ENCODE measurements around the gene PDE6A. TPM values are rescaled to one million over a fixed set of nuclear protein-coding genes. Genes with fewer than 3 reads are reported as not detected.
"Not testable (repeated sequence)": the region's sequence is repeated elsewhere in the genome, so short reads cannot be mapped to it uniquely, and the experiment has no call there.

PDE6A gene
- total RNA-seq, 1 experiment from 2014 or later = 2.6 TPM

DNA sequence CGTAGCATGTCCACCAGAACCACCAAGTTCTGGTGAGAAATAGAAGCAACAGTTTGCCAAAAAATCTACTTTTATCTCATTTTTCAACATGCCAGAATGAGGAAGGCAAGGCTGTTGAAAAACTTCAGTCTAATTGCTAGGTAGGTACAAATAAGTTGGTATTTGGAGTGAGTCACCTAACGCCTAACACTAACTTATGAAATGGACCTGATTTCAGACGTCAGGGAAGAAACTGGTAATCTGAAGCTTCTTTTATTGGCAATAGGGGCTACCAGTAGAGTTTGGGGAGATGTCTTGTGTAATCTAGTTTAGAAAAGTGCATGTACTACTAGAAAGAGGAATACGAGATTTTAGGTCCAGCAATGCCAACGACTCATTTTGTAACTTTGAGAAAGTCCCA is 4.4 kb upstream of the PDE6A start:
- Mint-ChIP-seq H3K27ac (ENCODE audit: unreplicated experiment) (no peak overlapping the region), H3K36me3 (ENCODE audit: insufficient read depth, unreplicated experiment) (no peaks in the 10 kb centered on the region), H3K27me3 (ENCODE audit: insufficient read depth, unreplicated experiment) (no peaks in the 10 kb centered on the region), H3K4me3 (ENCODE audit: unreplicated experiment) (no peak overlapping the region), H3K4me1 (ENCODE audit: low read depth, unreplicated experiment) (peaks cover 29% of the 10 kb centered on the region), H3K9me3 (ENCODE audit: unreplicated experiment) (no peaks in the 10 kb centered on the region)
- no peak for DNase-seq
- no peaks in the 10 kb centered on the region for H3K36me3 ChIP-seq (ENCODE audit: control insufficient read depth, insufficient read depth, low read length)
- intact Hi-C loops (cut with micrococcal nuclease; ENCODE audit: unreplicated experiment) = no loop called here
- no TSS peak for BruUV-seq (replicated peaks)
- no peak overlapping the region for H3K4me3 ChIP-seq (ENCODE audit: low read depth, low read length)
- TF ChIP-seq, protein P1, sequence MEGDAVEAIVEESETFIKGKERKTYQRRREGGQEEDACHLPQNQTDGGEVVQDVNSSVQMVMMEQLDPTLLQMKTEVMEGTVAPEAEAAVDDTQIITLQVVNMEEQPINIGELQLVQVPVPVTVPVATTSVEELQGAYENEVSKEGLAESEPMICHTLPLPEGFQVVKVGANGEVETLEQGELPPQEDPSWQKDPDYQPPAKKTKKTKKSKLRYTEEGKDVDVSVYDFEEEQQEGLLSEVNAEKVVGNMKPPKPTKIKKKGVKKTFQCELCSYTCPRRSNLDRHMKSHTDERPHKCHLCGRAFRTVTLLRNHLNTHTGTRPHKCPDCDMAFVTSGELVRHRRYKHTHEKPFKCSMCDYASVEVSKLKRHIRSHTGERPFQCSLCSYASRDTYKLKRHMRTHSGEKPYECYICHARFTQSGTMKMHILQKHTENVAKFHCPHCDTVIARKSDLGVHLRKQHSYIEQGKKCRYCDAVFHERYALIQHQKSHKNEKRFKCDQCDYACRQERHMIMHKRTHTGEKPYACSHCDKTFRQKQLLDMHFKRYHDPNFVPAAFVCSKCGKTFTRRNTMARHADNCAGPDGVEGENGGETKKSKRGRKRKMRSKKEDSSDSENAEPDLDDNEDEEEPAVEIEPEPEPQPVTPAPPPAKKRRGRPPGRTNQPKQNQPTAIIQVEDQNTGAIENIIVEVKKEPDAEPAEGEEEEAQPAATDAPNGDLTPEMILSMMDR (IDR thresholded peaks at IDR 0.05; ENCODE audit: insufficient read depth in 1 of 2, low read depth in 1 of 2, low read length in 1 of 2, severe bottlenecking in 1 of 2, unreplicated experiment in 1 of 2) = no peak
- POLR2A ChIA-PET = no interaction called here
- H3K27me3 ChIP-seq (replicated peaks; ENCODE audit: control insufficient read depth, insufficient read depth, low read length) = no peaks in the 10 kb centered on the region
- H3K9me3 ChIP-seq = no peaks in the 10 kb centered on the region
- CTCF ChIA-PET = interaction anchor here (1.7 kb wide), 1 partner anchor 9 kb away, joined by 4 read pairs; no protein-coding TSS in a partner anchor
- peaks cover 36% of the 10 kb centered on the region for H3K4me1 ChIP-seq

DNA sequence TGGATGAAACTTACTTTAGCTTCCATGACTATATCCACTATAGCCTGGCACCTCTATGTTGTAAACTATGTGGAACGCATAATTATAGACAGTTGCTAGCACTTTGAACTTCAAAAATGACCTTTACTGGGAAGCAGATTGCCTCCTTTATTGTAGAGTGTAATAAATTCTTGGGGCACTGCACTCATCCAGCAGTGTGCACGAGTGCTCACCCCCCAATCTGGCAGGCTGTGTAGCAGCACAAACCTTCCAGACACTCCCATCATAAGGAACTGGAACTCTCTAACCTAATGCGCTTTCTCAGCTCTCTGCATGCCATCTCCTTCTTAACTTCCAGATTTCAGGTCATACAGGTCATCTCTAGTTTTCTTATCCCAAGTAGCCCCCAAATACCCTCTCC is 1.5 kb upstream of the PDE6A start:
- intact Hi-C loops (cut with micrococcal nuclease; ENCODE audit: unreplicated experiment) = no loop called here
- no peaks in the 10 kb centered on the region for H3K9me3 ChIP-seq
- Mint-ChIP-seq H3K4me1 (ENCODE audit: low read depth, unreplicated experiment) (peaks cover 58% of the 10 kb centered on the region), H3K27ac (ENCODE audit: unreplicated experiment) (peak overlapping the region; percentile 14), H3K36me3 (ENCODE audit: insufficient read depth, unreplicated experiment) (peaks cover 13% of the 10 kb centered on the region), H3K4me3 (ENCODE audit: unreplicated experiment) (no peak overlapping the region), H3K9me3 (ENCODE audit: unreplicated experiment) (no peaks in the 10 kb centered on the region), H3K27me3 (ENCODE audit: insufficient read depth, unreplicated experiment) (no peaks in the 10 kb centered on the region)
- TF ChIP-seq, protein P1 (IDR thresholded peaks at IDR 0.05; ENCODE audit: insufficient read depth in 1 of 2, low read depth in 1 of 2, low read length in 1 of 2, severe bottlenecking in 1 of 2, unreplicated experiment in 1 of 2) = no peak
- CTCF ChIA-PET = no interaction called here
- DNase-seq = peak in 1 of 2 experiments; percentile 55
- no TSS peak for BruUV-seq (replicated peaks)
- peaks cover 57% of the 10 kb centered on the region for H3K4me1 ChIP-seq
- H3K36me3 ChIP-seq (ENCODE audit: control insufficient read depth, insufficient read depth, low read length) = no peaks in the 10 kb centered on the region
- no peaks in the 10 kb centered on the region for H3K27me3 ChIP-seq (replicated peaks; ENCODE audit: control insufficient read depth, insufficient read depth, low read length)
- H3K4me3 ChIP-seq (ENCODE audit: low read depth, low read length) = no peak overlapping the region
- POLR2A ChIA-PET = no interaction called here

DNA sequence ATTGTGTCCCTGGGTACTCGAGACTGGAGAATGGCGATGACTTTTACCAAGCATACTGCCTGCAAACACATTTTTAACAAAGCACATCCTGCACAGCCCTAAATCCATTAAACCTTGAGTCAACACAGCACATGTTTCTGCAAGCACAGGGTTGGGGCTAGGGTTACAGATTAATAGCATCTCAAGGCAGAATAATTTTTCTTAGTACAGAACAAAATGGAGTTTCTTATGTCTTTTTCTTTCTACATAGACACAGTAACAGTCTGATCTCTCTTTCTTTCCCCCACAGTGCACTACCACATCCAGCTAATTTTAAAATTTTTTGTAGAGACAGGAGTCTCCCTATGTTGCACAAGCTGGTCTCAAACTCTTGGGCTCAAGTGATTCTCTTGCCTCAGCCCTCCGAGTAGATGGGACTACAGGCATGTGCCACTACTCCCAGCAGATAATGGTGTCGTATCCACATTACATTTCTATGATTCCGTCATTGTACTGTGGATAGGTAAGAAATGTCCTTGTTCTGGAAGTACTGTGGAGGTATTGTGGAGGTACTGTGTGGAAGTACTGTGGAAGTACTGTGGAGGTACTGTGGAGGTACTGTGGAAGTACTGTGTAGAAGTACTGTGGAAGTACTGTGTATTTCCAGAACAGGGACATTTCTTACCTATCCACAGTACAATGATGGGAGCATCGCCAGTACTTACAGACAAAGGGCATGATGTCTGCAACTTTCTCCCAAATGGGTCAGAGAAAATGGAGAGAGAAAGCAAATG is 1.2 kb downstream of the PDE6A start:
- H3K27me3 ChIP-seq (replicated peaks; ENCODE audit: control insufficient read depth, insufficient read depth, low read length); CTCF ChIA-PET; POLR2A ChIA-PET; H3K36me3 ChIP-seq (ENCODE audit: control insufficient read depth, insufficient read depth, low read length); H3K27me3 Mint-ChIP-seq (ENCODE audit: insufficient read depth, unreplicated experiment); H3K9me3 ChIP-seq; DNase-seq; H3K4me3 ChIP-seq (ENCODE audit: low read depth, low read length); H3K9me3 Mint-ChIP-seq (ENCODE audit: unreplicated experiment): not testable (repeated sequence)
- intact Hi-C loops (cut with micrococcal nuclease; ENCODE audit: unreplicated experiment) = loop anchor here (2.0 kb wide), 1 partner anchor 47 kb away; no protein-coding TSS in a partner anchor
- peaks cover 58% of the 10 kb centered on the region for H3K4me1 Mint-ChIP-seq (ENCODE audit: low read depth, unreplicated experiment)
- TSS peak; percentile 30 for BruUV-seq (replicated peaks)
- peak overlapping the region; percentile 87 for H3K27ac Mint-ChIP-seq (ENCODE audit: unreplicated experiment)
- H3K36me3 Mint-ChIP-seq (ENCODE audit: insufficient read depth, unreplicated experiment) = peaks cover 13% of the 10 kb centered on the region
- H3K4me3 Mint-ChIP-seq (ENCODE audit: unreplicated experiment) = peak overlapping the region; percentile 53
- H3K4me1 ChIP-seq = peaks cover 82% of the 10 kb centered on the region

DNA sequence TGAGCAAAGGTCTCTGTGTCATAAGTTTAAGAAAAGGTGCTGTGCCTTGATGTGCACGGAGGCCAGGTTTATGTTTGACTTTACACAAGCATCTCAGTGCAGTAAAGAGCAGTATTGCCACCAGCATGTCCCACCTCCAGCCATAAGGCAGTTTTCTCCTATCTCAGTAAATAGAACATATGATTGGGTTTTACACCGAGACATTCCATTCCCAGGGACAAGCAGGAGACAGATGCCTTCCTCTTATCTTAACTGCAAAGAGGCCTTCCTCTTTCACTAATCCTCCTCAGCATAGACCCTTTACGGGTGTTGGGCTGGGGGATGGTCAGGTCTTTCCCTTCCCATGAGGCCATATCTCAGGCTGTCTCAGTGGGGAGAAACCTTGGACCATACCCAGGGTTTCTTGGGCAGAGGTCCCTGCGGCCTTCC is 1.8 kb downstream of the PDE6A start:
- H3K4me3 ChIP-seq (ENCODE audit: low read depth, low read length); CTCF ChIA-PET; H3K27me3 Mint-ChIP-seq (ENCODE audit: insufficient read depth, unreplicated experiment); POLR2A ChIA-PET; H3K27me3 ChIP-seq (replicated peaks; ENCODE audit: control insufficient read depth, insufficient read depth, low read length); BruUV-seq (replicated peaks); H3K36me3 ChIP-seq (ENCODE audit: control insufficient read depth, insufficient read depth, low read length); H3K9me3 Mint-ChIP-seq (ENCODE audit: unreplicated experiment); H3K9me3 ChIP-seq: not testable (repeated sequence)
- peaks cover 84% of the 10 kb centered on the region for H3K4me1 ChIP-seq
- Mint-ChIP-seq H3K36me3 (ENCODE audit: insufficient read depth, unreplicated experiment) (peaks cover 13% of the 10 kb centered on the region), H3K27ac (ENCODE audit: unreplicated experiment) (peak overlapping the region; percentile 87), H3K4me1 (ENCODE audit: low read depth, unreplicated experiment) (peaks cover 62% of the 10 kb centered on the region), H3K4me3 (ENCODE audit: unreplicated experiment) (peak overlapping the region; percentile 53)
- intact Hi-C loops (cut with micrococcal nuclease; ENCODE audit: unreplicated experiment) = loop anchor here (1.0 to 2.0 kb wide), 3 partner anchors 18 to 55 kb away; partner anchors contain the start of gene SLC26A2
- peak; percentile 81 to 92 for DNase-seq
